ENCODE results near the gene MEIS1.
"Not testable (repeated sequence)": the region's sequence is repeated elsewhere in the genome, so short reads cannot be mapped to it uniquely, and the experiment has no call there.

MEIS1 gene

DNA sequence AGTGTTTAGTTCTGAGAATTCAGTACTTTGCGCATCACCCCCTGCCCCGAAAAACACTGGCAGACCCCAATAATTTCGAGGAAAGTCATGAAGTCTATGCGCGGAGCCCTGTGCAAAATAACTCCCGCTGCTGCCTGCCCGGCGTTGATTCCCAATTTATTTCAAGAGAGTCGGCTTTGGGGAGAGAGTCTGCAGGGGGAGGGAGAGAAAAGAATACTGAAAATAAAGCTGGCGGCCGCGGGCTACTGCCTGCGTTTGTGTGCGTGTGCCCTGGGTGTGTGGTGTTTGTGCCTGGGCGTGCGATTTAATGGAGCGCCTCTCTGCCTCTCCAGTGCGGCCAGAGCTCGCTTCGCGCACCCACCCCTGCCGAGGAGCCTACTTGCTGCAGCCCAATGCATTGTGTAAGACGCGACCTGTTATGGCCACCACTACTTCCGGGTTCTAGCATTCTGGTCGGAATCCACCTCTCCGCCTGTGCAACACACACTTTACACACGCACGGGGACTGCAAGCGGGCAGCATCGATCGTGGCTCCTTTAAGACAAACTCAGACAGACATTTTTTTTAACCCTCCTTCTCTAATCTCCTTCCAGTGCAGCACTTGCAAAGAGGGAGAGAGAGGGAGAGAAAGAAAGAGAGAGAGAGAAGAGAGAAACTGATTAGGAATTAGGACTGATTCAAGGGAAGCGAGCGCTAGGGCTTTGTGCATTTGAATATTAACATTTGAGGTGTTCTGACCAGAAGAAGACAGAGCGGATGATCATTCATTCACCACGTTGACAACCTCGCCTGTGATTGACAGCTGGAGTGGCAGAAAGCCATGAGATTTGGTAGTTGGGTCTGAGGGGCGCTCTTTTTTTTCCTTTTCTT, at the start of gene MEIS1:
TSS of gene MEIS1 (plus strand) at position 447 of the 870 bp plus-strand sequence. CDS start 732 bp downstream, outside the sequence.
- DNase-seq (ENCODE audit: low spot score) (peak; percentile 91), FAIRE-seq (peak; percentile 97)

DNA sequence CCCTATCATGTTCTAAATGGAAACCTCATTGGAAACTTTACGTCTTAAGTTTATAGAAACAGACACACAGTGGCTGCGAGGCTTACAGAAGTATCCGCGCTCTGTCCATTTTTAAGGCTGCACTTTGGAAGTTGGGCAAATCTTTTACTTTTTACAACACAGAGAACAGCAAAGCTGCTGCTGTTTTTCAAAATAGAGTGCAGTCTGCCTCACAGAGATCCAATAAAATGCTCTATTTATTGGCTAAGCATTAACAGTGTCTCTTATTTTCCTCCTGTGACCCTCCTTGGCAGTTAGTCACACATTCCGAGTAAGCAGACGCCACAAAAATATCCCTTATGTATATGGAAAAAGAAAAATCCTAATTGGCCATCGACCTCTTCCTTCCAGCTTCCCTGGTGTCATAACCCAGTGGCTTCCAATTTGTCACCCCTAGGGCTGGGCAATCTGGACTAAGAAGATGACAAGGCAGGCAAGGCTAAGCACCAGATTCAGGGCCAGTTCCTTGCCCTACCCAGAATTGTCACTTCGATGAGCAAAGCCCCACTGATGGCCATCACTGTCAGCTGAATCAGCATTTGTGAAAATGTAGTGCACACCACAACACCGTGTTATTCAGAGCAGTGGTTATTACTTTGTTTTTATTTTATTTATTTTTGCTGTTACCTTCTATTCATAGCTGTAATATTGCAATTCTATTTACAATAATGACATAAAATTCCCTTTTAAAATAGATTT, 47.7 kb upstream of the MEIS1 start:
- no peak for DNase-seq (ENCODE audit: low spot score)
- no peak for FAIRE-seq

DNA sequence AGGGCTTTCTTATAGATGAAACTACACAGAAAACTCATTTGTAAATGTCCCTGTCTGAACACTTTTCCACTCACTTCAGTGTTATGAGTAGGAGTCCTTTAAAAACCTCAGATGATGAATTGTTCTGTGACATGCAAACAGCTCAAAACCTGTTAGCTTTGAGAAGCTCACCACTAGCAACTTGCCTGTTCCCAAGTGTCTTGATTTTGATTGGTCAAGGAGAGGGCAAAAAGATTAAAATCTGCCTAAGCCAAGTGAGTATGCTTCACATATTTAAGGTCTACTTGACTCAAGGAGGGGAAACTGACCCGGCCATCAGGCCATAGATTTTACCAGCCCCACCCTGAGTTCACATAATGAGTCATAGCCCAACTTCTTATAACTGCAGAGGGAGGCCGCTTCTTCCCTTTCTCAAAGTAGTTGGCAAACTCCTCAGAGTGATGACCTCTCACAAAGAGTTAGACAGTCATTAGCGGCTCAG, 45.2 kb upstream of the MEIS1 start:
- DNase-seq (ENCODE audit: low spot score) = peak; percentile 54
- FAIRE-seq = peak; percentile 17

DNA sequence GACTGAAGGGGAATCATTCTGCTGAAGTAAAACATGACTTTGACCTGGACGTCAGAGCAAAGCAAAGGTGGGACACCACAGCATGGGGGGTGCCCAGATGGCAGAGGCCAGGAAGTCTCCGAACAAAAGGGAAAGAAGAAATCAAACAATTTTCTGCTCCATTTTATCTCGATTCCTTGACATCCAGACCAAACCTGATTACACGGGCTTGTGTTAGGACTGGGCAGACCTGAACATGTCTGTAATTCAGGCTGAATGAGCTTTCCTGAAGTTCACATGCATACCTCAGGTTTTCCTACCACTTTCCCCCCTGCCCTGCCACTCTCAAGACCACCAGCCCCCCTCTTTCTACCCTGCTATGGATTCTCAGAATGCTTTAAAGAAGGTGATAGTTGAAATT, 44.8 kb upstream of the MEIS1 start:
- DNase-seq (ENCODE audit: low spot score) = no peak
- no peak for FAIRE-seq

DNA sequence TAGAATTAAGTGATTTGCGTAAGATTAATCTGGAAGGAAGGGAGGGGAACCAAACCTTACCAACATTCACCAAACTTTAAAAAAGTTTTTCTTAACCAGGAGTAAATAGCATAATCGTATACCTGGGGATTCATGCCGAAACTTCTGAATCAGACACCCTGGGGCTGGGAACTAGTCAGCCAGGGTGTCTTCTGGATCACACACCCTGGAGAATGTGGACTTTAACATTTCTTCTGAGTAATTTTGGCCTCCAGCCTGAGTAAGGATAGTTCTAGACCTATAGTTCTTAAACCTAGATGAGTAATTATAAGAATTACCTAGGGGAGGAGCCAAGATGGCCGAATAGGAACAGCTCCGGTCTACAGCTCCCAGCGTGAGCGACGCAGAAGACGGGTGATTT, 44.1 kb upstream of the MEIS1 start:
- no peak for FAIRE-seq

DNA sequence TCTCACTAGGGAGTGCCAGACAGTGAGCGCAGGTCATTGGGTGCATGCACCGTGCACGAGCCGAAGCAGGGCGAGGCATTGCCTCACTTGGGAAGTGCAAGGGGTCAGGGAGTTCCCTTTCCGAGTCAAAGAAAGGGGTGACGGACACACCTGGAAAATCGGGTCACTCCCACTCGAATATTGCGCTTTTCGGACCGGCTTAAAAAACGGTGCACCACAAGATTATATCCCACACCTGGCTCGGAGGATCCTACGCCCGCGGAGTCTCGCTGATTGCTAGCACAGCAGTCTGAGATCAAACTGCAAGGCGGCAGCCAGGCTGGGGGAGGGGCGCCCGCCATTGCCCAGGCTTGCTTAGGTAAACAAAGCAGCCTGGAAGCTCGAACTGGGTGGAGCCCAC, 43.7 kb upstream of the MEIS1 start:
- not testable (repeated sequence) for DNase-seq (ENCODE audit: low spot score); FAIRE-seq

More for the DNA sequence above, 44.1 kb upstream of the MEIS1 start:
- DNase-seq (ENCODE audit: low spot score) = no peak

DNA sequence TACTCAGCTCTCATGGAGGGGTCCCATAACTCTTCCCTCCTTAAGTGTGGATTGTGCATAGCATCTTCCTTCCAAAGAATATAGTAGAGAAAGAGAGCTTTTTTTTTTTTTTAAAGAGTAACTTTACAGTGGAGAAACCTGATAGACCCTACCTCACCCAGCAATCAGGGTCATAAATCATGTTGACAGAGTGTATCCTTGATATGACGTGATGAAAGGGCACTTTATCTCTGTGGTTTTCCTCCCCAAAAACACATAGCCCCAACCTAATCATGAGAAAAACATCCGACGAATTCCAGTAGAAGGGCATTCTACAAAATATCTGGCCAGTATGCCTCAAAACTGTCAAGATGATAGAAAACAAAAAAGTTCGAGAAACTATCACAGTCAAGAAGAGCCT, 29.5 kb upstream of the MEIS1 start:
- no peak for FAIRE-seq
- DNase-seq (ENCODE audit: low spot score) = no peak

DNA sequence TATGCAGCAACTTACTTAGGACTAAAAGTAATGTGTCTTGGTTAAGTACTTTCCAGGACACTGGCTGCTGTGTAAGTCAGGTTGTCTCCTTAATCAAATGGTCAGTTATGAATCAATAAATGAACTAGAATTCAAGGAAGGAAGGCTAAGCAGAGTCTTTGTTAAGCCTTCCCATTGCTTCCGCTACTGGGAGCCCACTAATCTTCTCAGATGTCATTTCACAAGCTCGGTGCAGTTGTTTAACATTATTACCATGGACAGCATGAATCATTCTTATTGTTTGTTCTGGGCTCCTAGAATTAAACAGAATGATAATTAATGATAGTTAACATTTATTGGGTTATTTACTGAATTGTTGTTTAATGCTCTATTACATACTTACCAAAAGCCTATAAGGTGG, 26.0 kb upstream of the MEIS1 start:
- FAIRE-seq (no peak), DNase-seq (ENCODE audit: low spot score) (no peak)

DNA sequence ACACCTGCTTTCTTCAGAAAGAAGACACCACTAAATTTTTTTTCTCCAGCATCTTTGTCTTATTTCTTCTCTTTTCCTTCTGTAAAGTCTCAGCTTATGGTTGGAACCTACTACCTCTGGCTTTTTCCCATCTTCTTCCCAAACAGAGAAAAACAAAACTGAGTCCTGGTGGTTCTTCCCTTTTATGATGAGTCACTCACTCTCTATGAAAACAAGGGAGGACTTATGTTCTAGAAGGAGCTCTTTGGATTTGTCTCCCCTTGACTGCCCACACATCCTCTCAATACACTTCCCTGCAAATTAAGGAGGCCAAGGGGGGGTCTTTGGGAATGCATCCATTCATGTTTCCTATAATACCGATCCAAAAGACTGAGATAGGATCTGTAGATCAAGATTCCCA, 22.1 kb upstream of the MEIS1 start:
- DNase-seq (ENCODE audit: low spot score) (no peak), FAIRE-seq (no peak)

DNA sequence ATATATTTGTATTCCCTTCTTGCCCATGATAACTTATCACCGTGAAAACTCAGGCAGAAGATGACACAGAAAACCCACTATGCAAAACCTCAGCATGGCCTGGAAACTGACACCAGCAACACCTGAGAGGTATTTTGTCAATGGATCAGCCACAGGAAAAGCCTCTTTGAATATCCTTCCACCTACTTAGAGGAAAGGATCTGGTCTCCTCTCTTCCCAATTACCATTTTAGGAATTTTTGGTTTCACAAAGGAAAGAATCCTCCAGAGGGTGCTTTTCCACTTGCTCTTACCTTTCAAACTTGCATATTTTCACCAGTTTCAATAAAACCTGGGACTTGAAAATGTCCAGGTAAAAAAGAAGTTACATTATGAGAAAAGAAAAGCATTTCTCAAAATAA, 20.0 kb upstream of the MEIS1 start:
- DNase-seq (ENCODE audit: low spot score) (no peak), FAIRE-seq (no peak)

DNA sequence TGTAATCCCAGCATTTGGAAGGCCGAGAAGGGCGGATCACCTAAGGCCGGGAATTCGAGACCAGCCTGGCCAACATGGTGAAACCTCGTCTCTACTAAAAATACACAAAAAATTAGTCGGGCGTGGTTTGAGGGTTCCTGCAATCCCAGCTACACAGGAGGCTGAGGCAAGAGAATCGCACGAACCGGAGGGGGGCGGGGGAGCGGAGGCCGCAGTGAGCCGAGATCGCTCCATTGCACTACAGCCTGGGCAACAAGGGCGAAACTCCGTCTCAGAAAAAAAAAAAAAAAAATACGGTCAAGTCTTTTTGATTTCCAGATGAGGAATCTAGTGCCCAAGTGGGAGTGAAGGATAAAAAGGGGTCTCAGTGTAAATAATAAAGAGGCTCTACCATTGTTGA, 16.5 kb upstream of the MEIS1 start:
- DNase-seq (ENCODE audit: low spot score) (no peak), FAIRE-seq (no peak)

DNA sequence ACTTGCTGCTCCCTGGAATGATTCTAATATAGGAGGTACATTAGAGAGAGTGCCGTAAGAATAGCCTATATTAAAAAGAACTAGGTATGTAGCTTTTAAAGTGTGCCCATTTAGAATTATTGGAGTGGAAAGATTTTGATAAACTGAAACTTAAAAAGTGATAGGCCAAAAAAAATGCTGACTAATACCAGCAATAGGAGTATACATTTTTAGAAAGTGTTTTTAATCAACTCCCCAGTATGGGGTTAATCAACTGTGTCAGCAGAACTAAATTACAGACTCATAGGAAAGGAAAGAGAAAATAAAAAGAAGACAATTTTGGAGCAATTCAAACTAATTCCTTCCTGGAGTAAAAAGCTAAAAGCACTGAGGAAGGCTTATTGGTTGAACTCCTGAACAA, 13.3 kb upstream of the MEIS1 start:
- DNase-seq (ENCODE audit: low spot score) = no peak
- no peak for FAIRE-seq

DNA sequence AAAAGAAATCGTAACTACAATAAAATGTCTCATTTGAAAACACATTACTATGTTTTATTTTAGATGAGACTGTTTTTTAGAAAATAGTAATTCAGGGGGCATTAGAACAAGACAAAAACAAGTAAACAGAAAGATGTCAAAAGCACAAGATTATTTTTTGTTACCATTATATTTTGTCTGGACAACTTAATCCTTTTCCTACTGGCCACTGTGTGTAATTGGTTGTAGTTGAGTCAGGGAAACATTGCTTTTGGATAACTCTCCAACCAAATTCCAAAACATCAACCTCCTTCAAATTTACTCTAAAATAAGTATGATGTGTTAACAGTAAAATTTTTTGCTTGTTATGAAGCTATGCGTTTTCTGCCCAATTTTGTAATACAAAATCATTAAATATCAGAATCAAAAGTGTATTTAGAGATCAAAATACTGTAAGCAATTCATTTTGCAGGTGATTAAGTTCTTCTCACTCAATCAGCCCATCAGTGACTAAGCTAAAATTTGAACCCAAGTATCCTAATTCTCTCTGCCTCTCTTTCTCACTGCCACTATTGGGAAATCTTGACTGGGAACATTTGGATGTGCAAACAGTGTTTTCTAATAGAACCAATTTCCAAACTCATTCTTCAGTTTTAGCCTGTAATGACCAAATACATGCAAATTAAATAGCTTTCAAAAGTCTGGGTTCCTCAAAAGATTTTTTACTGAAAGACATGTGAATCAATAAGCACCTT, 11.4 kb upstream of the MEIS1 start:
- DNase-seq (ENCODE audit: low spot score) = no peak
- no peak for FAIRE-seq

DNA sequence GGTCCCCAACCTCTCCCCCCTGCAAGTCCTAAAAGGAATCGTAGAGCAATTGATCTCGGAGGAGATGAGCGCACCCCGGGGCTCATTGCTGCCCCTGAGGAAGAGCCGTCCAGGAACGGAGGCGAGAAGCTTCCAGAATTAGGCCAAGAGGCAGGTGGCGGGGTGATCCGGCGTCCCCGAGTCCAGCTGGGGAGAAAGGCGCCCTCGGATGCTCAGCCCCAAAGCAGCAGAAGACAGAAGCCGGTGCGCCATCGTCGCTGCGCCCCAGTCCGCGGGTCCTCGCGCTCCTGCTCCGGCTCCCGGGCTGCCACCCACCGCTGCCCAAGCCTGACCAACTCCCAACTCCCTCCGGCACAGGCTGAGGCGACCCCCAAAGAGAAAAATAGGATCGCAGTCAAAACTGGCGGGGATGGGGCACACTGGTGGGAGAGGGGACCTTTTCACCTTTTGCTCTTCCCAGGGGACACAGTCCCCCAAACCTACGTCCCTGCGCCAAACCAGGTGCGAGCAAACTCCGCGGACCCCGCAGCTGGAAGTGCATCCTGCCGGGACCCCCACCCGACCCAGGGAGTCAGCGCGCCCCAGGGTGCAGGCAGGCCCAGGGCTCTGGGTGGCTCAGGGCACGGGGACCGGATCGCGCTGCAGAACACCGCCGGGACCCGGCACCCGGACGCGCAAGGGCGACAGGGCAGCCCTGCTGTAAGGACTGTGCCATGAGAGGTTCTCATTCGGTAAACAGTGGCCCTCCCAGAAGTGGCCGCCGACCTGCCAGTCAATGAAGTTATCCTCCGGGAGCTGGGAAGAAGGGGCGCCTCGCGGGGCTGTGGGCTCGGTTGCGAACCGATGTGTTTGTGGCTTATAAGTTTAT, 8.4 kb upstream of the MEIS1 start:
- DNase-seq (ENCODE audit: low spot score) (no peak), FAIRE-seq (no peak)

DNA sequence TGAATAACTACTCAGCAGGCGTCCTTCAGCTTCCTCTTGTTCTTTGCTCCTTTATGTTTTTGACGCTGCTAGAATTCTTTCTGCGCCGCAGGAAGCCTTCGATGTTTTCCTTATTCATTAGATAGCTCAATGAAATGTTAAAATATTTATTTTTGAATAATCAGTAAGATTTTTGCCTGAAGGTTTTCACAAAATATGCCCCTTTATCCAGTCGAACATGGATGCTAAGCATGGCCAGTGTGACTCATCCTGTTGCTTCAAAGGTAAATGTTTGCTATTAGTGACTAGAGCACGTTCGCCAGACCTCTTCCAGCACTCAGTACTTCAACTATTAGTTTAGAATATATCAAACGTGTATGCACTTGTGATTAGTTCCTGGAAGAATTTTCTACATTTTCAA, 7.6 kb upstream of the MEIS1 start:
- no peak for DNase-seq (ENCODE audit: low spot score)
- no peak for FAIRE-seq

DNA sequence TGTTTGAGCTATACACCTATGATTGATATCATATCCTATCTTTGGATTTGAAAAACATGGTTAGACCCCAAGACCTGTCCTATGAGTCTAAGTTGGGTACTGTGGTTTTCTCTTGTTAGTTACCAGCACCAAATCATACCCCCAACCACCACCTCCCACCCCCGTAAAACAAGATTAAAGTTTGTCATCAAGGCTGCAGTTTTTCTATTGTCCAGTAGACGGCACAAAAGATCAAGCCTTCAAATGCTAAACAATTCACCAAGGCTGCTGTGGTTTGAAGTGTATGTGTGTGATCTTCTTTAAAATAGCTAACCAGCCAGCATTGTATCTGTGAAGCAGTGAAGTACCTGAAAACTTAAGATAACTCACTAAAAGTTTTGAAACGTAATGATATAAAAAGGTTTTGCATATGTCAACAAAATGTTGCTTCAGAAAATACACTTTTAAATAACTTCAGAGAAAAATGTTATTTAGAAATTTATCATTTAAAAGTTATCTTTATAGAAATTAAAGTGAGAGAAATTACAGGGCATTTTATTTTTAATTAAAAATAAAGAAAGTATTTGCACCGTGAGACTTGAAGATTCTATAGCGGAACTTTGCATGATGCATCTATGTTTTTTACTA, 5.8 kb upstream of the MEIS1 start:
- FAIRE-seq (no peak), DNase-seq (ENCODE audit: low spot score) (peak; percentile 48)

DNA sequence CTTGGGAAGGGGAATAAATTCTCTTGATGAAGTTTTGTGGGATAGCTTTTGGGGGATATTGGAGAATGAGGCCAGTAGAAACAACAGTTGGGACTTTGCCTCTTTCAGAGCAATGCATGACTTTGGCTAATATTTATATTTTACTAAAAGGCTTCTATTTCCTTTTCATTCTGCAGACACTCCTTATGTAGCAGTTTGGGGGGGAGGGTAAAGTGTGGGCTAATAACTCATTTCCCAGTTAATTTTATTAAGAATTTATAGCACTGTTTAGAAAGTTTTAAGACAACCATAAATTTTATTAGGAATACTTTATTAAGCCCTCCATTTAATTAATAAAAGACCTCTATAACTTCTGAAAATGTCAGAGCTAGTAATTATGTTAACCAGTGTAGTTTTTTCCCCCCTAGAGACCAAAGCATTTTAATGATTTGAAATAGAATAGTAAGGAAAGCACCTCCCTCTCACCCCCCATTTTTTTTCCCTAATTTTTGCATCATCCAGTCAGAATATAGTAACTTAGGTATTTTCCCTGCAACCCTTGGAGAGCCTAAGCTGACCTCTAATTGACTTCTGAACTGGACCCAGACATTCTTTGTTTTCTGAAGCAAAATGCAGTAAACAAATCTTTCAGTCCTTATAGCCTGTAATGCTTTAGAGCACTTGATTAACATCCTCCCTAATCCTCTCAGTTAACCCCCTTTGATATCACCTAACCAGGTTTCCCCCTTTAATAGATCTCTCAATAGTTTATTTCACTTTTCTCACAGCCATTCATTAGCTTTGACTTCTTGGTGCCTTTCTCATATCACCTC, 5.0 kb upstream of the MEIS1 start:
- DNase-seq (ENCODE audit: low spot score) (no peak), FAIRE-seq (no peak)

DNA sequence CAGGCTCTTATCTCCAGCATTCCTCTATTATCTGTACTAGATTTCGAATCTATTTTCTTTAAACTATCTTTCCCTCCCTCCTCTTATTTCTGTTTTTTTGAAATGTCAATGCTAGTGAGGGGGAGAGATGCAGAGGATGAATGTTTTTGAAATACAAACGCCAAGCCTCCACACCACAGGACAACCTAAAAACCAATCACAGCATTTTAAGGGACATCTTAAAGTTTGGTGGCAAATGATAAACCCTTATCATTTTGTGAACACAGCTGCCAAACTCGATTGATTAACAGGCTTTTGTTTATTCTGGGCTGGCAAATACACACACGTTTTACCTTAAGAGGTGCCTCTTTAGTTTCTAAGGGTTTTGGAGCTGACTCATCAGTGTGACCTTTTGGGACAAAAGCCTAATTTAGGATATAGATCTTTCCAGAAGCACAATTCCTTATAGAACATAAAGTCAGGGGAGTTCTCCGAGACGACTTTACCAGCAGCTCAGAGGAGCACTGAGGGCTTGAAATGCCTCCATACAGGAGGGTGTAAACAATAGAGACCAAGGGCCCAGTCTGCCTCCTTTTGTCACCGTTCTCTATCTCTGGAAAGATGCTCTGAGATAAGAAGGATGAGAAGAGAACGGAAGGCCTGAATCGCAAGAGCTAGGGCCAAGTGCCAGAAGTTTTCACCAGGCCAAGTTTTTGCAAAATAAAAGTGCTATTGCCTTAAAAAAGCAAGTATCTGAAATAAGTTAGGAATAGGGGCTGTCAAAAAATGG, 4.2 kb upstream of the MEIS1 start:
- no peak for FAIRE-seq
- no peak for DNase-seq (ENCODE audit: low spot score)

DNA sequence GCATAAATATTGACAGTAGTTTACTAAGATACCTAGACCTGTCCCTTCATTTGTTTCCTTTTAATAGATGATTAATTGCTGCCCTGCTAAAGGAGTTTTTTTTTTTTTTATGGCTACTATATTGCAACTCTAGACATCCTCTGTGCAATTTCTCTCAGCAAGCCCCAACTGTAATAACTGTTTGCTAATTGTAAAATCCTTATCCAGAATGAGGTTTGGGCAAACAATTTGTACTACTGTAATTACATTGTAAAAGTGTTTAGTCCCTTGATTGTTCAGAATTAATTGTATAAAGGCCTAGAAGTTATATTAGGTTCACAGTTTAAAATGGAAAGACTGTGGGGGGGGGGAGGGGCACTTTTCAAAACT, 3.7 kb upstream of the MEIS1 start:
- no peak for DNase-seq (ENCODE audit: low spot score)
- FAIRE-seq = no peak

All from urothelium cell line (cell line).